Measurements from ENCODE around the gene PIM1. TPM values are rescaled to one million over a fixed set of nuclear protein-coding genes. Genes with fewer than 3 reads are reported as not detected.

The PIM1 gene
- total and polyA plus RNA-seq, 9 of the 15 experiments (the other 6 are each of a cell fraction or from before 2014, with no cell fraction given), result 19.0 to 789 (median 212) TPM

GRCh38 chr6:37176268-37177076 lies 6.5 kb downstream of the PIM1 start (continued):
- no peak; the same call in none of the 2 replicates for TF ChIP-seq GMEB1 (CRISPR knock-in tag; IDR thresholded peaks at IDR 0.05)
- peak; percentile 45; the same call in 1 of the 2 replicates for TF ChIP-seq ATF3 (IDR thresholded peaks at IDR 0.05)
- no peak for TF ChIP-seq ATF3 (CRISPR knock-in tag; conservative IDR thresholded peaks at IDR 0.05)
- no peak for TF ChIP-seq CCAR2 (IDR thresholded peaks at IDR 0.05; ENCODE audit: low read depth, low read length)
- TF ChIP-seq HMG20B (CRISPR knock-in tag; IDR thresholded peaks at IDR 0.05), result peak; percentile 90
- TF ChIP-seq FOXK2 (conservative IDR thresholded peaks at IDR 0.05 in 1 of 2, IDR thresholded peaks at IDR 0.05 in 1 of 2; ENCODE audit: low read depth in 2 of 2), result peak in 1 of 2 experiments; percentile 9; a peak in 1 of 4 replicates
- peak; percentile 72; the same call in 1 of the 2 replicates for TF ChIP-seq LARP7 (IDR thresholded peaks at IDR 0.05)
- no peak for TF ChIP-seq ARID1B (IDR thresholded peaks at IDR 0.05)
- TF ChIP-seq SRSF7 (optimal IDR thresholded peaks at IDR 0.05; ENCODE audit: low read depth, low read length), result no peak
- no peak for TF ChIP-seq MEF2A (IDR thresholded peaks at IDR 0.05; ENCODE audit: control insufficient read depth, low read depth, low read length)
- peak; percentile 81 for TF ChIP-seq ZNF445 (CRISPR knock-in tag; IDR thresholded peaks at IDR 0.05; ENCODE audit: low read depth)
- TF ChIP-seq SMC3 (conservative IDR thresholded peaks at IDR 0.05; ENCODE audit: insufficient read depth, low read depth, low read length), result 0 out of 2 replicates have a peak, but pooled peaks have one; percentile 17
- TF ChIP-seq ZNF124 (CRISPR knock-in tag; IDR thresholded peaks at IDR 0.05), result no peak
- 0 out of 2 replicates have a peak, but pooled peaks have one; percentile 8 for TF ChIP-seq CBX5 (IDR thresholded peaks at IDR 0.05; ENCODE audit: borderline replicate concordance, low read depth)
- TF ChIP-seq HBP1 (CRISPR knock-in tag; IDR thresholded peaks at IDR 0.05), result no peak; the same call in 1 of the 2 replicates
- peak; percentile 95 for TF ChIP-seq PHB (CRISPR knock-in tag; IDR thresholded peaks at IDR 0.05)
- no peak for TF ChIP-seq HDAC8 (tag; IDR thresholded peaks at IDR 0.05)
- TF ChIP-seq, protein P1, sequence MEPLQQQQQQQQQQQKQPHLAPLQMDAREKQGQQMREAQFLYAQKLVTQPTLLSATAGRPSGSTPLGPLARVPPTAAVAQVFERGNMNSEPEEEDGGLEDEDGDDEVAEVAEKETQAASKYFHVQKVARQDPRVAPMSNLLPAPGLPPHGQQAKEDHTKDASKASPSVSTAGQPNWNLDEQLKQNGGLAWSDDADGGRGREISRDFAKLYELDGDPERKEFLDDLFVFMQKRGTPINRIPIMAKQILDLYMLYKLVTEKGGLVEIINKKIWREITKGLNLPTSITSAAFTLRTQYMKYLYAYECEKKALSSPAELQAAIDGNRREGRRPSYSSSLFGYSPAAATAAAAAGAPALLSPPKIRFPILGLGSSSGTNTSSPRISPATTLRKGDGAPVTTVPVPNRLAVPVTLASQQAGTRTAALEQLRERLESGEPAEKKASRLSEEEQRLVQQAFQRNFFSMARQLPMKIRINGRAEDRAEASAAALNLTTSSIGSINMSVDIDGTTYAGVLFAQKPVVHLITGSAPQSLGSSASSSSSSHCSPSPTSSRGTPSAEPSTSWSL (CRISPR knock-in tag; IDR thresholded peaks at IDR 0.05; ENCODE audit: borderline replicate concordance), result no peak
- TF ChIP-seq KLF13 (tag; IDR thresholded peaks at IDR 0.05; ENCODE audit: borderline replicate concordance, low read depth), result no peak
- TF ChIP-seq, protein P2, sequence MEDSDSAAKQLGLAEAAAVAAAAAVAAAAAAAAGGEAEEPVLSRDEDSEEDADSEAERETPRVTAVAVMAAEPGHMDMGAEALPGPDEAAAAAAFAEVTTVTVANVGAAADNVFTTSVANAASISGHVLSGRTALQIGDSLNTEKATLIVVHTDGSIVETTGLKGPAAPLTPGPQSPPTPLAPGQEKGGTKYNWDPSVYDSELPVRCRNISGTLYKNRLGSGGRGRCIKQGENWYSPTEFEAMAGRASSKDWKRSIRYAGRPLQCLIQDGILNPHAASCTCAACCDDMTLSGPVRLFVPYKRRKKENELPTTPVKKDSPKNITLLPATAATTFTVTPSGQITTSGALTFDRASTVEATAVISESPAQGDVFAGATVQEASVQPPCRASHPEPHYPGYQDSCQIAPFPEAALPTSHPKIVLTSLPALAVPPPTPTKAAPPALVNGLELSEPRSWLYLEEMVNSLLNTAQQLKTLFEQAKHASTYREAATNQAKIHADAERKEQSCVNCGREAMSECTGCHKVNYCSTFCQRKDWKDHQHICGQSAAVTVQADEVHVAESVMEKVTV (CRISPR knock-in tag; IDR thresholded peaks at IDR 0.05), result peak; percentile 53
